Endothelial cell of umbilical vein (primary cell): Measurements from ENCODE around the gene NAV2. TPM values are rescaled to one million over a fixed set of nuclear protein-coding genes. Genes with fewer than 3 reads are reported as not detected.

Experiments
- BruUV-seq: library from RNA; stranded (reverse); fragments of 400-500 nt; replicated peaks from 2 replicates; lab custom pipeline; 2021; lab: Mats Ljungman, UMichigan
- CTCF ChIA-PET: fragments of 300-600, 350-600 bp; sonication (Branson Sonifier 250); formaldehyde crosslinking; loops from one replicate; lab custom pipeline; 2021; ENCODE audit warnings: antibody characterized with exemption, inconsistent platforms; lab: Charles Lee
- POLR2A ChIA-PET: fragments of 300-600, 350-600 bp; sonication (Branson Sonifier 250); formaldehyde crosslinking; loops from one replicate; lab custom pipeline; 2021; ENCODE audit warnings: antibody characterized with exemption, inconsistent platforms; lab: Charles Lee
- DNase-seq: peaks from one replicate; pipeline ENCODE4 v3.0.0-alpha.2; 2011; ENCODE audit warnings: low read depth, low spot score
- FAIRE-seq: peaks from 2 replicates; lab custom pipeline; 2011; peaks lifted over from hg19 to GRCh38; lab: Jason Lieb, UNC
- H2AFZ ChIP-seq: 2 replicates; pipeline ENCODE4 v1.6.0; 2012; ENCODE audit warnings: low read depth, low read length, control low read depth, inconsistent platforms
- H3K27ac ChIP-seq: 2 replicates; pipeline ENCODE4 v1.5.1; 2011; ENCODE audit warnings: low read depth, mild to moderate bottlenecking, control low read depth, low read length, moderate library complexity; ENCODE audit not compliant: insufficient read depth
- H3K27me3 ChIP-seq, 2 experiments: 2 replicates each; pipeline versions ENCODE4 v1.6.0 to v1.6.1; 2011; ENCODE audit warnings: low read length in 2 of 2, mixed read lengths in 1 of 2; ENCODE audit not compliant: control insufficient read depth in 2 of 2, insufficient read depth in 2 of 2
- H3K36me3 ChIP-seq, 2 experiments: 2 replicates in 1 of 2; 3 replicates in 1 of 2; pipeline ENCODE4 v1.5.1; 2011; ENCODE audit warnings: low read length in 2 of 2, mild to moderate bottlenecking in 1 of 2, moderate library complexity in 1 of 2; ENCODE audit not compliant: control insufficient read depth in 2 of 2, insufficient read depth in 2 of 2; ENCODE audit errors: extremely low read depth in 1 of 2
- H3K4me1 ChIP-seq: 3 replicates; pipeline ENCODE4 v1.5.1; 2011; ENCODE audit warnings: mild to moderate bottlenecking, low read length; ENCODE audit not compliant: control insufficient read depth, insufficient read depth; ENCODE audit errors: extremely low read depth
- H3K4me2 ChIP-seq: 2 replicates; pipeline ENCODE4 v1.6.1; 2011; ENCODE audit warnings: low read length, control low read depth, mixed read lengths; ENCODE audit not compliant: insufficient read depth
- H3K4me3 ChIP-seq, 3 experiments: fragments of 200-600 bp in 1 of 3; sonication (generic), shearing (Covaris generic) in 1 of 3; replicated peaks in 1 of 3; 2 replicates each; pipeline ENCODE4 v1.5.1; 2011 to 2016; ENCODE audit warnings: control low read depth in 3 of 3, low read length in 3 of 3, mild to moderate bottlenecking in 2 of 3, inconsistent platforms in 1 of 3, low read depth in 1 of 3, moderate library complexity in 1 of 3; ENCODE audit not compliant: insufficient read depth in 1 of 3
- H3K79me2 ChIP-seq: 2 replicates; pipeline ENCODE4 v1.6.0; 2012; ENCODE audit warnings: low read length, inconsistent platforms; ENCODE audit not compliant: control insufficient read depth, insufficient read depth
- H3K9ac ChIP-seq: replicated peaks from 2 replicates; pipeline ENCODE3; 2011; ENCODE audit warnings: low read length, control low read depth; ENCODE audit not compliant: insufficient read depth; ENCODE audit errors: extremely low read depth
- H3K9me1 ChIP-seq: replicated peaks from 3 replicates; pipeline ENCODE4 v1.6.0; 2011; ENCODE audit warnings: mild to moderate bottlenecking, low read length; ENCODE audit not compliant: control insufficient read depth, insufficient read depth; ENCODE audit errors: extremely low read depth
- H3K9me3 ChIP-seq: replicated peaks from 2 replicates; pipeline ENCODE4 v1.5.1; 2012; ENCODE audit warnings: low read length, inconsistent platforms; ENCODE audit not compliant: control insufficient read depth, insufficient read depth
- H4K20me1 ChIP-seq: replicated peaks from 2 replicates; pipeline ENCODE3; 2011; ENCODE audit warnings: mild to moderate bottlenecking, low read length; ENCODE audit not compliant: control insufficient read depth, insufficient read depth; ENCODE audit errors: extremely low read depth
- EZH2 ChIP-seq: IDR thresholded peaks from 2 replicates; pipeline ENCODE4 v1.6.1; 2012; ENCODE audit warnings: borderline replicate concordance, low read depth, mild to moderate bottlenecking, moderate library complexity, low read length, inconsistent platforms; ENCODE audit not compliant: severe bottlenecking
- FOS ChIP-seq: IDR thresholded peaks from 2 replicates; pipeline ENCODE4 v1.6.1; 2011; ENCODE audit warnings: mild to moderate bottlenecking, low read length, moderate library complexity, borderline replicate concordance; ENCODE audit not compliant: insufficient read depth
- GATA2 ChIP-seq: IDR thresholded peaks from 2 replicates; pipeline ENCODE4 v1.7.0; 2011; ENCODE audit warnings: low read depth, mild to moderate bottlenecking, moderate library complexity, mixed read lengths, low read length; ENCODE audit not compliant: insufficient read length, insufficient read depth
- JUN ChIP-seq: IDR thresholded peaks from 2 replicates; pipeline ENCODE4 v1.6.1; 2011; ENCODE audit warnings: borderline replicate concordance, low read depth; ENCODE audit not compliant: insufficient read length, insufficient read depth
- MYC ChIP-seq: IDR thresholded peaks from one replicate; pipeline ENCODE4 v1.6.1; 2011; ENCODE audit warnings: mild to moderate bottlenecking, low read depth, low read length
- POLR2A ChIP-seq: IDR thresholded peaks from 2 replicates; pipeline ENCODE4 v1.6.1; 2012; ENCODE audit warnings: low read depth, mild to moderate bottlenecking, control low read depth, low read length
- POLR2AphosphoS5 ChIP-seq: IDR thresholded peaks from 2 replicates; pipeline ENCODE4 v1.6.1; 2012; ENCODE audit warnings: low read depth, mild to moderate bottlenecking, control low read depth, low read length, moderate library complexity; ENCODE audit not compliant: insufficient read depth
- dilution Hi-C: fragments of 300-500 bp; cut with MboI; formaldehyde crosslinking; loops from one replicate; pipeline ENCODE4 v1.15.0; 2019; ENCODE audit warnings: low sequenced_read_pairs; ENCODE audit not compliant: extremely low pct_ligation_motif_present
- intact Hi-C: fragments of 100-400 bp; cut with micrococcal nuclease; formaldehyde crosslinking; loops from one replicate; pipeline ENCODE4 v1.10.0; 2022
- polyA plus RNA-seq, 4 experiments: library from polyadenylated mRNA; depleted of rRNA in 3 of 4; stranded (reverse) in 3 of 4; unstranded in 1 of 4; fragments of >200 nt; gene quantifications; 2 replicates each; pipeline versions ENCODE4 v1.2.1 to v1.2.3, GENCODE V29; 2011 to 2012; ENCODE audit warnings: missing spikeins in 1 of 4
- total RNA-seq: library from RNA; stranded (reverse); gene quantifications from 2 replicates; pipeline ENCODE4 v1.2.3, GENCODE V29; 2021
- TF ChIP-seq, protein P1 (sequence below): IDR thresholded peaks from 2 replicates; pipeline ENCODE4 v1.6.1; 2011; ENCODE audit not compliant: insufficient read depth, insufficient read length
- TF ChIP-seq, protein P2 (sequence below), 2 donors: IDR thresholded peaks; 1 replicate in 1 of 2; 2 replicates in 1 of 2; pipeline ENCODE4 v1.5.1; 2011; ENCODE audit warnings: low read length in 2 of 2, mild to moderate bottlenecking in 2 of 2, moderate library complexity in 2 of 2, control low read depth in 1 of 2, inconsistent platforms in 1 of 2, low read depth in 1 of 2; ENCODE audit not compliant: insufficient read depth in 1 of 2; ENCODE audit errors: extremely low read depth in 1 of 2

NAV2 gene
- total and polyA plus RNA-seq, 2 donors (not counting 3 experiments of a cell fraction or from before 2014, with no cell fraction given), result 10.9 to 68.0 TPM

DNA sequence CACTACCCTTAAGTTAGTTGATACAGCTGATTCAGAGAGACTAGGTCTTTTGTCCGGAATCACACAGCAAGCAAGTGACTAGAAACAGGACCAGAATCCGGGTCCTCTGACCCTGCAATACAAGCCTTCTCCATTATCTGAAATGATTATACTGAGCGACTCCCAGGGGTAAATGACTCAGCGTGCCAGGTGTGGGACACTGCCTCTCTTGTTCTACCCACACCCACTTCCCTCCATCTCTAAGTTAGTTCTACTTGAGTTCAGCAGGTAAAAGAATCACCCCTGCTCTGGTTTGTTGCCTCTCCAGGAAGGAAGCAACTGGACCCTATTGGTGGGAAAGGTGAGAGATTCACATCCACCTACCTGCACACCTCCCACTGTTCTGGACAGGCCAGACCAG lies 290.7 kb downstream of the NAV2 start:
- H3K27me3 ChIP-seq, result no peaks in the 10 kb centered on the region
- intact Hi-C loops, result no loop called here
- H3K4me1 ChIP-seq, result peaks cover 14% of the 10 kb centered on the region
- POLR2A ChIA-PET, result no interaction called here
- H3K36me3 ChIP-seq, result no peaks in the 10 kb centered on the region
- H3K27ac ChIP-seq, result no peak overlapping the region
- FAIRE-seq, result no peak
- H3K9ac ChIP-seq, result no peak overlapping the region
- H3K79me2 ChIP-seq, result no peaks in the 10 kb centered on the region
- dilution Hi-C loops, result no loop called here
- no peaks in the 10 kb centered on the region for H3K9me1 ChIP-seq
- DNase-seq, result no peak
- no peaks in the 10 kb centered on the region for H3K9me3 ChIP-seq
- H3K4me2 ChIP-seq, result no peak overlapping the region
- no peak overlapping the region for H3K4me3 ChIP-seq
- BruUV-seq, result no TSS peak
- CTCF ChIA-PET, result interaction anchor here (1.1 kb wide), 1 partner anchor 12 kb away, joined by 3 read pairs; no protein-coding TSS in a partner anchor
- H4K20me1 ChIP-seq, result no peaks in the 10 kb centered on the region
- TF ChIP-seq, protein P1, sequence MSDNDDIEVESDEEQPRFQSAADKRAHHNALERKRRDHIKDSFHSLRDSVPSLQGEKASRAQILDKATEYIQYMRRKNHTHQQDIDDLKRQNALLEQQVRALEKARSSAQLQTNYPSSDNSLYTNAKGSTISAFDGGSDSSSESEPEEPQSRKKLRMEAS, result no peak
- TF ChIP-seq FOS (no peak), GATA2 (no peak), JUN (no peak), POLR2AphosphoS5 (no peak), MYC (no peak), POLR2A (no peak), EZH2 (no peak)
- TF ChIP-seq, protein P2, sequence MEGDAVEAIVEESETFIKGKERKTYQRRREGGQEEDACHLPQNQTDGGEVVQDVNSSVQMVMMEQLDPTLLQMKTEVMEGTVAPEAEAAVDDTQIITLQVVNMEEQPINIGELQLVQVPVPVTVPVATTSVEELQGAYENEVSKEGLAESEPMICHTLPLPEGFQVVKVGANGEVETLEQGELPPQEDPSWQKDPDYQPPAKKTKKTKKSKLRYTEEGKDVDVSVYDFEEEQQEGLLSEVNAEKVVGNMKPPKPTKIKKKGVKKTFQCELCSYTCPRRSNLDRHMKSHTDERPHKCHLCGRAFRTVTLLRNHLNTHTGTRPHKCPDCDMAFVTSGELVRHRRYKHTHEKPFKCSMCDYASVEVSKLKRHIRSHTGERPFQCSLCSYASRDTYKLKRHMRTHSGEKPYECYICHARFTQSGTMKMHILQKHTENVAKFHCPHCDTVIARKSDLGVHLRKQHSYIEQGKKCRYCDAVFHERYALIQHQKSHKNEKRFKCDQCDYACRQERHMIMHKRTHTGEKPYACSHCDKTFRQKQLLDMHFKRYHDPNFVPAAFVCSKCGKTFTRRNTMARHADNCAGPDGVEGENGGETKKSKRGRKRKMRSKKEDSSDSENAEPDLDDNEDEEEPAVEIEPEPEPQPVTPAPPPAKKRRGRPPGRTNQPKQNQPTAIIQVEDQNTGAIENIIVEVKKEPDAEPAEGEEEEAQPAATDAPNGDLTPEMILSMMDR (IDR thresholded peaks at IDR 0.05; ENCODE audit: extremely low read depth in 1 of 2, insufficient read depth in 1 of 2, low read depth in 1 of 2, low read length in 2 of 2), result no peak
- no peak overlapping the region for H2AFZ ChIP-seq
